ENCODE data around the gene EBP.
"Not testable (repeated sequence)": the region's sequence is repeated elsewhere in the genome, so short reads cannot be mapped to it uniquely, and the experiment has no call there.

The EBP gene

GRCh38 chrX:48496660-48497059, 24.9 kb upstream of the EBP start:
- ATAC-seq, result no peak

- no peak for ATAC-seq
Measured at GRCh38 chrX:48497871-48498270, 23.7 kb upstream of the EBP start.

- no peak for ATAC-seq
Measured at GRCh38 chrX:48498374-48498809, 23.2 kb upstream of the EBP start.

GRCh38 chrX:48504261-48504660, 17.3 kb upstream of the EBP start:
- no peak for ATAC-seq

GRCh38 chrX:48505481-48505880, 16.1 kb upstream of the EBP start:
- ATAC-seq, result no peak

- ATAC-seq, result no peak
Measured at GRCh38 chrX:48507246-48507645, 14.4 kb upstream of the EBP start.

- ATAC-seq, result peak; percentile 92 to 95
Measured at GRCh38 chrX:48508400-48509244, 13.0 kb upstream of the EBP start, which contains the start of gene PORCN. Gene PORCN (plus strand): TSS chrX:48508992. CDS start chrX:48509821, 829 bp downstream.

GRCh38 chrX:48509245-48509590, 12.4 kb upstream of the EBP start:
- ATAC-seq, result peak; percentile 22 to 25

- ATAC-seq, result peak in 1 of 2 donors; percentile 9
Measured at GRCh38 chrX:48509619-48510018, 12.0 kb upstream of the EBP start.

- no peak for ATAC-seq
Measured at GRCh38 chrX:48511560-48511959, 10.0 kb upstream of the EBP start.

GRCh38 chrX:48512371-48512935, 9.2 kb upstream of the EBP start:
- ATAC-seq, result no peak

GRCh38 chrX:48513670-48514069, 7.9 kb upstream of the EBP start:
- no peak for ATAC-seq

GRCh38 chrX:48514126-48514806, 7.3 kb upstream of the EBP start:
- no peak for ATAC-seq

GRCh38 chrX:48514868-48515460, 6.6 kb upstream of the EBP start:
- no peak for ATAC-seq

- no peak for ATAC-seq
Measured at GRCh38 chrX:48515842-48516241, 5.8 kb upstream of the EBP start.

- no peak for ATAC-seq
Measured at GRCh38 chrX:48516285-48516684, 5.3 kb upstream of the EBP start.

- ATAC-seq, result no peak
Measured at GRCh38 chrX:48516987-48517386, 4.6 kb upstream of the EBP start.

- not testable (repeated sequence) for ATAC-seq
Measured at GRCh38 chrX:48519481-48519880, 2.1 kb upstream of the EBP start.

- ATAC-seq, result no peak
Measured at GRCh38 chrX:48520455-48520854, 1.2 kb upstream of the EBP start.

- ATAC-seq, result no peak
Measured at GRCh38 chrX:48520976-48521352, 644 bp upstream of the EBP start.

- no peak for ATAC-seq
Measured at GRCh38 chrX:48522291-48522690, 683 bp downstream of the EBP start.

- no peak for ATAC-seq
Measured at GRCh38 chrX:48523682-48524081, 2.1 kb downstream of the EBP start.

GRCh38 chrX:48525853-48526252, 4.2 kb downstream of the EBP start:
- not testable (repeated sequence) for ATAC-seq

Measured in activated CD4-positive, CD25-positive, alpha-beta regulatory T cell treated with anti-CD3 and anti-CD28 coated beads, Interleukin-2, amount 50 U/mL, for 24 hours (primary cell).